GM23338 (cell line): ENCODE data around the gene GRHPR. TPM values are rescaled to one million over a fixed set of nuclear protein-coding genes. Genes with fewer than 3 reads are reported as not detected.
"Not testable (repeated sequence)": the region's sequence is repeated elsewhere in the genome, so short reads cannot be mapped to it uniquely, and the experiment has no call there.

Experiments used
- ATAC-seq: fragments of 200-7000 bp; cut with Tn5 transposase; 3 replicates; pipeline ENCODE4 v1.9.1; 2020
- DNase-seq: peaks from one replicate; pipeline ENCODE4 v3.0.0-alpha.2; 2015; ENCODE audit warnings: low spot score
- H2AFZ ChIP-seq: fragments of 200-600 bp; sonication (generic); 2 replicates; pipeline ENCODE4 v1.8.0; 2016; ENCODE audit warnings: antibody characterized with exemption, mild to moderate bottlenecking, moderate library complexity
- H3F3A ChIP-seq: fragments of 200-600 bp; sonication (generic); replicated peaks from 2 replicates; pipeline ENCODE4 v1.8.0; 2017; ENCODE audit warnings: antibody characterized with exemption, mixed run types, low read depth
- H3K27ac ChIP-seq: fragments of 200-600 bp; sonication (generic); 2 replicates; pipeline ENCODE4 v1.6.1; 2016; ENCODE audit warnings: low read depth
- H3K27me3 ChIP-seq: fragments of 200-600 bp; sonication (generic); 2 replicates; pipeline ENCODE4 v1.8.0; 2016; ENCODE audit warnings: mild to moderate bottlenecking, mixed run types, moderate library complexity; ENCODE audit not compliant: insufficient read depth
- H3K36me3 ChIP-seq: fragments of 200-600 bp; sonication (generic); 2 replicates; pipeline ENCODE4 v1.8.0; 2016; ENCODE audit warnings: mild to moderate bottlenecking; ENCODE audit not compliant: insufficient read depth
- H3K4me1 ChIP-seq: fragments of 200-600 bp; sonication (generic); 2 replicates; pipeline ENCODE4 v1.8.0; 2016; ENCODE audit warnings: mild to moderate bottlenecking, moderate library complexity; ENCODE audit not compliant: insufficient read depth
- H3K4me2 ChIP-seq: fragments of 200-600 bp; sonication (generic); 2 replicates; pipeline ENCODE4 v1.7.1; 2017; ENCODE audit warnings: mixed run types
- H3K4me3 ChIP-seq: fragments of 200-600 bp; sonication (generic); 2 replicates; pipeline ENCODE4 v1.6.1; 2016; ENCODE audit warnings: mixed run types
- H3K79me2 ChIP-seq: fragments of 200-600 bp; sonication (generic); replicated peaks from 2 replicates; pipeline ENCODE4 v1.8.0; 2017; ENCODE audit warnings: mild to moderate bottlenecking; ENCODE audit not compliant: insufficient read depth
- H3K9me2 ChIP-seq: fragments of 200-600 bp; sonication (generic); 2 replicates; pipeline ENCODE4 v1.8.0; 2017; ENCODE audit not compliant: insufficient read depth
- H4K20me1 ChIP-seq: fragments of 200-600 bp; sonication (generic); replicated peaks from 2 replicates; pipeline ENCODE4 v1.8.0; 2017; ENCODE audit warnings: mild to moderate bottlenecking; ENCODE audit not compliant: insufficient read depth
- H3K27ac Mint-ChIP-seq: 2 replicates; pipeline ENCODE4 v1.8.0; 2020; ENCODE audit warnings: inconsistent platforms, mild to moderate bottlenecking, moderate library complexity, mixed read lengths
- H3K27me3 Mint-ChIP-seq: 3 replicates; pipeline ENCODE4 v1.8.0; 2022; ENCODE audit warnings: low read depth, mild to moderate bottlenecking, moderate library complexity, mixed read lengths, inconsistent platforms; ENCODE audit not compliant: insufficient read depth, poor library complexity
- H3K36me3 Mint-ChIP-seq: 3 replicates; pipeline ENCODE4 v1.8.0; 2021; ENCODE audit warnings: low read depth, mild to moderate bottlenecking, inconsistent platforms, moderate library complexity, mixed read lengths
- H3K4me1 Mint-ChIP-seq: 3 replicates; pipeline ENCODE4 v1.8.0; 2020; ENCODE audit warnings: mild to moderate bottlenecking, inconsistent platforms, mixed read lengths
- H3K4me3 Mint-ChIP-seq: 3 replicates; pipeline ENCODE4 v1.8.0; 2021; ENCODE audit warnings: moderate library complexity, mild to moderate bottlenecking, inconsistent platforms, mixed read lengths
- H3K9me3 Mint-ChIP-seq: 3 replicates; pipeline ENCODE4 v1.8.0; 2020; ENCODE audit warnings: moderate library complexity, mild to moderate bottlenecking, inconsistent platforms, mixed read lengths
- NANOG ChIP-seq: IDR thresholded peaks from 2 replicates; pipeline ENCODE4 v1.6.1; 2016; ENCODE audit warnings: antibody characterized with exemption, borderline replicate concordance
- ZNF331 ChIP-seq: fragments of 250-450 bp; sonication (Bioruptor Pico); IDR thresholded peaks from 2 replicates; pipeline ENCODE4 v1.5.0; 2020; ENCODE audit warnings: low read depth, mild to moderate bottlenecking, moderate library complexity
- polyA plus RNA-seq: library from polyadenylated mRNA; unstranded; fragments of >200 nt; fragmentation: Nextera tagmentation; extraction: Ambion mirVana; gene quantifications from 2 replicates; pipeline ENCODE4 v1.2.1, GENCODE V29; 2016
- total RNA-seq: library from RNA; depleted of rRNA; stranded (reverse); fragments of >200 nt; shearing (Covaris generic); gene quantifications from 2 replicates; pipeline ENCODE4 v1.2.3, GENCODE V29; 2014
- TF ChIP-seq, protein P1 (sequence below): IDR thresholded peaks from 2 replicates; pipeline ENCODE4 v1.6.1; 2016; ENCODE audit warnings: antibody characterized with exemption
- TF ChIP-seq, protein P2 (sequence below): IDR thresholded peaks from one replicate; pipeline ENCODE4 v1.6.1; 2018; ENCODE audit warnings: antibody characterized with exemption; ENCODE audit not compliant: unreplicated experiment

Gene GRHPR
- total and polyA plus RNA-seq, 2 experiments from 2014 or later, result 69.0 to 128 TPM

DNA sequence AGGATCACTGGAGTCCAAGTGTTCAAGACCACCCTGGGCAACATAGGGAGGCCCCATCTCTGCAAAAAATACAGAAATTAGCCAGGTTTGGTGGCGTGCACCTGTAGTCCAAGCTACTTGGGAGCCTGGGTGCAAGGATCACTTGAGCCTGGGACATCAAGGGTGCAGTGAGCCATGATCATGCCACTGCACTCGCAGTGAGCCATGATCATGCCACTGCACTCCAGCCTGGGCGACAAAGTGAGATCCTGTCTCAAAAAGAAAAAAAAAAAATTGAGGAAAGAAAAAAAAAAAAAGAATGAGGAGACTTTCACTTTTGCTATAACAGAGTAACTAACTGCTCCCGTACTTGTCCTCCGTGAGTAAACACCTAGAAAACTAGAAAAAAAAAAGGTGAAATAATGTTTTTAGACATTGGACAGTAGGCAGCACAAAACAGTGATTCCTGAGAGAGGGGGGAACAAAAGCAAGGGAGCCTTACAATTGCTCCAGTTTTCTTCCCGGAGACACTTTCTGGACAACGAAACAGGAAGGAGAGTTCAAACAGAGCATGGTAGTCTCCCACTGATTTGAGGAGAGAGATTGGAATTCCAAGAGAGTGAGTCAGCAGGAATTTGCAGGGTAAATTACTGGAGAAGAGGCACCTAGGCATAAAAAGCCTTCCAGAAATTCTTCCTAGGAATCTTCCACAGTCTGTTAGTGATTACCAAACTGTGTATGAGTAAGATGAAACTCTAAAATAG lies 49.6 kb downstream of the GRHPR start:
- DNase-seq (peak; percentile 95), ATAC-seq (peak; percentile 89)
- H3K4me3 ChIP-seq, result no peak overlapping the region
- no peak overlapping the region for H2AFZ ChIP-seq
- H3K27me3 ChIP-seq, result no peaks in the 10 kb centered on the region
- TF ChIP-seq NANOG (no peak), ZNF331 (CRISPR knock-in tag) (no peak)
- TF ChIP-seq, protein P1, sequence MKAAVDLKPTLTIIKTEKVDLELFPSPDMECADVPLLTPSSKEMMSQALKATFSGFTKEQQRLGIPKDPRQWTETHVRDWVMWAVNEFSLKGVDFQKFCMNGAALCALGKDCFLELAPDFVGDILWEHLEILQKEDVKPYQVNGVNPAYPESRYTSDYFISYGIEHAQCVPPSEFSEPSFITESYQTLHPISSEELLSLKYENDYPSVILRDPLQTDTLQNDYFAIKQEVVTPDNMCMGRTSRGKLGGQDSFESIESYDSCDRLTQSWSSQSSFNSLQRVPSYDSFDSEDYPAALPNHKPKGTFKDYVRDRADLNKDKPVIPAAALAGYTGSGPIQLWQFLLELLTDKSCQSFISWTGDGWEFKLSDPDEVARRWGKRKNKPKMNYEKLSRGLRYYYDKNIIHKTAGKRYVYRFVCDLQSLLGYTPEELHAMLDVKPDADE, result peak; percentile 48; the same call in 1 of the 2 replicates
- TF ChIP-seq, protein P2, sequence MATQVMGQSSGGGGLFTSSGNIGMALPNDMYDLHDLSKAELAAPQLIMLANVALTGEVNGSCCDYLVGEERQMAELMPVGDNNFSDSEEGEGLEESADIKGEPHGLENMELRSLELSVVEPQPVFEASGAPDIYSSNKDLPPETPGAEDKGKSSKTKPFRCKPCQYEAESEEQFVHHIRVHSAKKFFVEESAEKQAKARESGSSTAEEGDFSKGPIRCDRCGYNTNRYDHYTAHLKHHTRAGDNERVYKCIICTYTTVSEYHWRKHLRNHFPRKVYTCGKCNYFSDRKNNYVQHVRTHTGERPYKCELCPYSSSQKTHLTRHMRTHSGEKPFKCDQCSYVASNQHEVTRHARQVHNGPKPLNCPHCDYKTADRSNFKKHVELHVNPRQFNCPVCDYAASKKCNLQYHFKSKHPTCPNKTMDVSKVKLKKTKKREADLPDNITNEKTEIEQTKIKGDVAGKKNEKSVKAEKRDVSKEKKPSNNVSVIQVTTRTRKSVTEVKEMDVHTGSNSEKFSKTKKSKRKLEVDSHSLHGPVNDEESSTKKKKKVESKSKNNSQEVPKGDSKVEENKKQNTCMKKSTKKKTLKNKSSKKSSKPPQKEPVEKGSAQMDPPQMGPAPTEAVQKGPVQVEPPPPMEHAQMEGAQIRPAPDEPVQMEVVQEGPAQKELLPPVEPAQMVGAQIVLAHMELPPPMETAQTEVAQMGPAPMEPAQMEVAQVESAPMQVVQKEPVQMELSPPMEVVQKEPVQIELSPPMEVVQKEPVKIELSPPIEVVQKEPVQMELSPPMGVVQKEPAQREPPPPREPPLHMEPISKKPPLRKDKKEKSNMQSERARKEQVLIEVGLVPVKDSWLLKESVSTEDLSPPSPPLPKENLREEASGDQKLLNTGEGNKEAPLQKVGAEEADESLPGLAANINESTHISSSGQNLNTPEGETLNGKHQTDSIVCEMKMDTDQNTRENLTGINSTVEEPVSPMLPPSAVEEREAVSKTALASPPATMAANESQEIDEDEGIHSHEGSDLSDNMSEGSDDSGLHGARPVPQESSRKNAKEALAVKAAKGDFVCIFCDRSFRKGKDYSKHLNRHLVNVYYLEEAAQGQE, result no peak
- H3K9me2 ChIP-seq, result 0 out of 2 replicates have a peak, but pooled peaks cover 6% of the 10 kb centered on the region
- no peaks in the 10 kb centered on the region for H3K36me3 ChIP-seq
- H3K9me3 Mint-ChIP-seq, result peaks cover 33% of the 10 kb centered on the region
- peaks cover 23% of the 10 kb centered on the region; the same call in 2 of the 3 replicates for H3K36me3 Mint-ChIP-seq
- peak overlapping the region; percentile 98 for H3K27ac Mint-ChIP-seq
- H3K27me3 Mint-ChIP-seq, result peaks cover 13% of the 10 kb centered on the region
- H3K4me2 ChIP-seq, result peak overlapping the region; percentile 6; the same call in 1 of the 2 replicates
- H3K27ac ChIP-seq, result peak overlapping the region; percentile 89
- H3K4me3 Mint-ChIP-seq, result peak overlapping the region; percentile 48; the same call in 2 of the 3 replicates
- H3K4me1 Mint-ChIP-seq, result peaks cover 16% of the 10 kb centered on the region
- H3K79me2 ChIP-seq, result no peaks in the 10 kb centered on the region
- H3K4me1 ChIP-seq, result peaks cover 8% of the 10 kb centered on the region
- H4K20me1 ChIP-seq, result no peaks in the 10 kb centered on the region
- peaks cover 9% of the 10 kb centered on the region for H3F3A ChIP-seq

DNA sequence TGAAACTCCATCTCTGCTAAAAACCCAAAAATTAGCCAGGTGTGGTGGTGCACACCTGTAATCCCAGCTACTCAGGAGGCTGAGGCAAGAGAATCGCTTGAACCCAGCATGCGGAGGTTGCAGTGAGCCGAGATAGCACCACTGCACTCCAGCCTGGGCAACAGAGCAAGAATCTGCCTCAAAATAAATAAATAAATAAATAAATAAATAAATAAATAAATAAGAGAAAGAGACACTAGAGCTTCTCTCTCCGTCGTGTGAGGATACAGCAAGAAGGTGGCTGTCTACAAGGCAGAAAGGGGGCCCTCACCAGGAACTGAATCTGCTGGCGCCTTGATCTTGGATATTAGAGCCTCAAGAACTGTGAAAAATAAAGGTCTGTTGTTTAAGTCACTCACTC lies 51.5 kb downstream of the GRHPR start:
- not testable (repeated sequence) for H3K36me3 ChIP-seq, H3K4me3 ChIP-seq, H3K9me2 ChIP-seq, ATAC-seq, H3K27ac ChIP-seq, H2AFZ ChIP-seq, H3K4me3 Mint-ChIP-seq, H3K27ac Mint-ChIP-seq, H3K4me1 ChIP-seq, H3K27me3 ChIP-seq, H3F3A ChIP-seq, H3K79me2 ChIP-seq, H3K4me2 ChIP-seq, H4K20me1 ChIP-seq, DNase-seq
- Mint-ChIP-seq H3K27me3 (peaks cover 11% of the 10 kb centered on the region), H3K36me3 (peaks cover 23% of the 10 kb centered on the region; the same call in 2 of the 3 replicates), H3K4me1 (peaks cover 21% of the 10 kb centered on the region), H3K9me3 (peaks cover 33% of the 10 kb centered on the region)
